Adrenal gland (tissue), 12 donors: Measurements from ENCODE around the gene ZNF121. TPM values are rescaled to one million over a fixed set of nuclear protein-coding genes. Genes with fewer than 3 reads are reported as not detected.
"Not testable (repeated sequence)": the region's sequence is repeated elsewhere in the genome, so short reads cannot be mapped to it uniquely, and the experiment has no call there.

Experiments used
- DNase-seq, 7 donors: peaks; one replicate each; pipeline ENCODE4 v3.0.0-alpha.2; 2019 to 2020
- H3K27ac ChIP-seq, 5 donors: fragments of 200-600 bp; sonication (generic) in 4 of 5; 1 replicate in 3 of 5; 2 replicates in 2 of 5; pipeline versions ENCODE4 v1.5.1 to v1.8.0; 2016 to 2020; ENCODE audit warnings: mild to moderate bottlenecking in 1 of 5
- H3K27me3 ChIP-seq: fragments of 200-600 bp; 2 replicates; pipeline ENCODE4 v1.8.0; 2021
- H3K36me3 ChIP-seq, 2 donors: fragments of 200-600 bp; replicated peaks in 1 of 2; 1 replicate in 1 of 2; 2 replicates in 1 of 2; pipeline versions ENCODE4 v1.5.1 to v1.8.0; 2018 to 2022
- H3K4me1 ChIP-seq, 2 donors: fragments of 200-600 bp; replicated peaks in 1 of 2; 1 replicate in 1 of 2; 2 replicates in 1 of 2; pipeline versions ENCODE4 v1.5.1 to v1.8.0; 2018 to 2021
- H3K4me3 ChIP-seq, 4 donors: fragments of 200-600 bp; sonication (generic) in 3 of 4; one replicate each; pipeline ENCODE4 v1.5.1; 2016 to 2018
- H3K9me3 ChIP-seq, 3 donors: fragments of 200-600 bp; sonication (generic) in 1 of 3; replicated peaks in 1 of 3; 1 replicate in 2 of 3; 2 replicates in 1 of 3; pipeline versions ENCODE4 v1.5.1 to v1.8.0; 2016 to 2021
- POLR2A ChIP-seq, 2 donors: fragments of 450-650 bp; IDR thresholded peaks; one replicate each; pipeline ENCODE4 v1.6.1; 2017; ENCODE audit warnings: antibody characterized with exemption in 2 of 2, mild to moderate bottlenecking in 2 of 2, moderate library complexity in 1 of 2
- WGBS, 4 donors: extraction: QIAGEN DNeasy Blood & Tissue Kit in 2 of 4; methylation state at CpG; one replicate each; pipeline versions ENCODE4 v1.1.5 to v1.1.7; 2013 to 2017; 5-methylcytosine and 5-hydroxymethylcytosine counted together
- intact Hi-C, 2 donors: fragments of 100-400 bp; cut with DNase I; formaldehyde crosslinking; loops; one replicate each; pipeline versions ENCODE4 v1.14.1 to v1.15.0; 2022 to 2023
- polyA plus RNA-seq, 3 donors: library from polyadenylated mRNA; stranded (reverse); fragments of 200-250 nt in 2 of 3; fragments of 350-450 nt in 1 of 3; fragmentation: Illumina TruSeq in 1 of 3; extraction: RNeasy Lipid Tissue Mini Kit (QIAGEN cat#74804) in 1 of 3; gene quantifications; one replicate each; pipeline ENCODE4 v1.2.3, GENCODE V29; 2013 to 2014
- total RNA-seq, 9 donors: library from RNA; depleted of rRNA in 4 of 9; stranded (reverse); fragments of >200 nt in 4 of 9; fragments of 120-200 nt in 1 of 9; fragmentation: NEBNext Ultra II Directional in 1 of 9; extraction: Animal tissue kit (Norgen Biotek cat#: 25700) in 1 of 9; gene quantifications; one replicate each; pipeline versions ENCODE4 v1.1.0 to v1.2.4, GENCODE V29; 2013 to 2023
- TF ChIP-seq, protein P1 (sequence below), 6 experiments: fragments of 450-650 bp in 4 of 6; fragments of 200-600 bp in 2 of 6; sonication (generic) in 1 of 6; IDR thresholded peaks; 1 replicate in 5 of 6; 2 replicates in 1 of 6; pipeline versions ENCODE4 v1.5.1 to v1.8.0; 2016 to 2021; ENCODE audit warnings: antibody characterized with exemption in 6 of 6, mild to moderate bottlenecking in 2 of 6, moderate library complexity in 1 of 6
- donor health status: healthy with polysubstance abuse.
- donor health status: Bipolar disorder and iron deficiency.
- donor health status: DM: yes; HTN: yes; CAD: no.
- donor health status: DM: no; HTN: no; CAD: no.
- donor health status: DM: no; HTN: no; CAD: no.
- donor health status: DM: yes; HTN: yes; CAD: no.

The ZNF121 gene
- total and polyA plus RNA-seq, 12 donors, result 4.7 to 35.6 (median 19.6) TPM

DNA sequence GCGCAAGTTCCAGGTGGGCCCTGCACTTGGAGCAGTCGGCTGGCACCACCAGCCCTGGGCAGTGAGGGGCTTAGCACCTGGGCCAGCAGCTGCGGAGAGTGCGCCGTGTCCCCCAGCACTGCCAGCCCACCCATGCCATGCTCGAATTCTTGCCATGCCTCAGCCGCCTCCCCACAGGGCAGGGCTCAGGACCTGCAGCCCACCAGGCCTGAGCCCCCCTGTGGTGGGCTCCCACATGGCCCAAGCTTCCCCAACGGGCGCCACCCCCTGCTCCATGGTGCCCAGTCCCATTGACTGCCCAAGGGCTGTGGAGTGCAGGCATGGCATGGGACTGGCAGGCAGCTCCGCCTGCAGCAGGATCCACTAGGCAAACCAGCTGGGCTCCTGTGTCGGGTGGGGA is 36.4 kb downstream of the ZNF121 start:
- Histone ChIP-seq H3K27me3 (no peaks in the 10 kb centered on the region), H3K27ac (no peak overlapping the region), H3K4me1 (no peaks in the 10 kb centered on the region), H3K9me3 (no peaks in the 10 kb centered on the region), H3K4me3 (no peak overlapping the region), H3K36me3 (no peaks in the 10 kb centered on the region)
- DNase-seq, result no peak
- no peak for TF ChIP-seq POLR2A (IDR thresholded peaks at IDR 0.05)
- TF ChIP-seq, protein P1, sequence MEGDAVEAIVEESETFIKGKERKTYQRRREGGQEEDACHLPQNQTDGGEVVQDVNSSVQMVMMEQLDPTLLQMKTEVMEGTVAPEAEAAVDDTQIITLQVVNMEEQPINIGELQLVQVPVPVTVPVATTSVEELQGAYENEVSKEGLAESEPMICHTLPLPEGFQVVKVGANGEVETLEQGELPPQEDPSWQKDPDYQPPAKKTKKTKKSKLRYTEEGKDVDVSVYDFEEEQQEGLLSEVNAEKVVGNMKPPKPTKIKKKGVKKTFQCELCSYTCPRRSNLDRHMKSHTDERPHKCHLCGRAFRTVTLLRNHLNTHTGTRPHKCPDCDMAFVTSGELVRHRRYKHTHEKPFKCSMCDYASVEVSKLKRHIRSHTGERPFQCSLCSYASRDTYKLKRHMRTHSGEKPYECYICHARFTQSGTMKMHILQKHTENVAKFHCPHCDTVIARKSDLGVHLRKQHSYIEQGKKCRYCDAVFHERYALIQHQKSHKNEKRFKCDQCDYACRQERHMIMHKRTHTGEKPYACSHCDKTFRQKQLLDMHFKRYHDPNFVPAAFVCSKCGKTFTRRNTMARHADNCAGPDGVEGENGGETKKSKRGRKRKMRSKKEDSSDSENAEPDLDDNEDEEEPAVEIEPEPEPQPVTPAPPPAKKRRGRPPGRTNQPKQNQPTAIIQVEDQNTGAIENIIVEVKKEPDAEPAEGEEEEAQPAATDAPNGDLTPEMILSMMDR (IDR thresholded peaks at IDR 0.05), result no peak
- intact Hi-C loops, result no loop called here
- WGBS, 4 donors, result 67 to 91% (median 85%) methylated on average over 1 to 11 of the region's 11 CpGs

DNA sequence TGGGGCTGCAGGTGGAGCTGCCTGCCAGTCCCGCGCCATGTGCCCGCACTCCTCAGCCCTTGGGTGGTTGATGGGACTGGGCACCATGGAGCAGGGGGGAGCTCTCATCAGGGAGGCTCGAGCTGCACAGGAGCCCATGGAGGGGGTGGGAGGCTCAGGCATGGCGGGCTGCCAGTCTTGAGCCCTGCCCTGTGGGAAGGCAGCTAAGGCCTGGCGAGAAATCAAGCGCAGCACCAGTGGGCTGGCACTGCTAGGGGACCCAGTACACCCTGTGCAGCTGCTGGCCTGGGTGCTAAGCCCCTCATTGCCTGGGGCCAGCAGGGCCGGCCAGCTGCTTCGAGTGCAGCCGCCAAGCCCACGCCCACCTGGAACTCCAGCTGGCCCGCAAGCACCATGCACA is 43.0 kb downstream of the ZNF121 start:
- H3K36me3 ChIP-seq, intact Hi-C loops, DNase-seq, H3K4me3 ChIP-seq, H3K27ac ChIP-seq, H3K9me3 ChIP-seq, H3K27me3 ChIP-seq: not testable (repeated sequence)
- WGBS, 4 donors, result 60 to 93% (median 93%) methylated on average over 2 to 12 of the region's 12 CpGs; no CpG with 5 or more reads in 1 of the 4 donors
- peaks cover 4 to 18% of the 10 kb centered on the region in 2 donors for H3K4me1 ChIP-seq

DNA sequence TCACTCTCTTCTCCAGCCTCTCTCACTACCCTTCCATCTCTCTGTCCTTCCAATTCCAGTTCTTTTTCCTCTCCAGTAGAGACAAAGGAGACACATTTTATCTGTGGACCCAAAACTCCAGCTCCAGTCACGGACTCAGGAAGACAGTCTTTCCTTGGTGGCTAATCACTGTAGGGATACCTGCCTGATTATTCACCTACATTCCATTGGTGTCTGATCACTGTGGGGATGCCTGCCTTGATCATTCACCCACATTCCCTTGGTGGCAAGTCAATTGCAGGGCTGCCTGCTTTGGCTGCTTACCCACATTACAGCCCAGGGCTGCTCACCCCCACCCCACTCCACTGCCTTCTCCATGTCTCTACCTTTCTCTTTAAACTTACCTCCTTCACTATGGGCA is 44.4 kb downstream of the ZNF121 start:
- H3K36me3 ChIP-seq, result peaks cover 0 to 13% of the 10 kb centered on the region in 2 donors
- intact Hi-C loops, H3K27ac ChIP-seq, H3K4me3 ChIP-seq, DNase-seq, H3K9me3 ChIP-seq, H3K27me3 ChIP-seq: not testable (repeated sequence)
- peaks cover 4 to 18% of the 10 kb centered on the region in 2 donors for H3K4me1 ChIP-seq
- WGBS, 4 donors, result 52 to 100% (median 95%) methylated on average over 1 of the region's 1 CpG

DNA sequence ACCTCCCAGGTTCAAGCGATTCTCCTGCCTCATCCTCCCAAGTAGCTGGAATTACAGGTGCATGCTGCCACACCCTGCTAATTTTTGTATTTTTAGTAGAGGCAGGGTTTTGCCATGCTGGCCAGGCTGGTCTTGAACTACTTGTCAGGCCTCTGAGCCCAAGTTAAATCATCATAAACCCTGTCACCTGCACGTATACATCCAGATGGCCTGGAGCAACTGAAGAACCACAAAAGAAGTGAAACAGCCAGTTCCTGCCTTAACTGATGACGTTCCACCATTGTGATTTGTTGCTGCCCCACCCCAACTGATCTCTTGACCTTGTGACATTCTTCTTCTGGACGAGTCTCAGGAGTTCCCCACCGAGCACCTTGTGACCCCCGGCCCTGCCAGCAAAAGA is 45.1 kb downstream of the ZNF121 start:
- peak overlapping the region in 1 of 4 donors; percentile 83 for H3K4me3 ChIP-seq
- 86 to 90% (median 87%) methylated on average over 6 of the region's 6 CpGs for WGBS, 4 donors
- peak overlapping the region in 4 of 5 donors; percentile 27 to 96 (median 86) for H3K27ac ChIP-seq
- H3K36me3 ChIP-seq, result peaks cover 0 to 20% of the 10 kb centered on the region in 2 donors
- DNase-seq, H3K9me3 ChIP-seq, H3K27me3 ChIP-seq, intact Hi-C loops: not testable (repeated sequence)
- H3K4me1 ChIP-seq, result peaks cover 4 to 18% of the 10 kb centered on the region in 2 donors

DNA sequence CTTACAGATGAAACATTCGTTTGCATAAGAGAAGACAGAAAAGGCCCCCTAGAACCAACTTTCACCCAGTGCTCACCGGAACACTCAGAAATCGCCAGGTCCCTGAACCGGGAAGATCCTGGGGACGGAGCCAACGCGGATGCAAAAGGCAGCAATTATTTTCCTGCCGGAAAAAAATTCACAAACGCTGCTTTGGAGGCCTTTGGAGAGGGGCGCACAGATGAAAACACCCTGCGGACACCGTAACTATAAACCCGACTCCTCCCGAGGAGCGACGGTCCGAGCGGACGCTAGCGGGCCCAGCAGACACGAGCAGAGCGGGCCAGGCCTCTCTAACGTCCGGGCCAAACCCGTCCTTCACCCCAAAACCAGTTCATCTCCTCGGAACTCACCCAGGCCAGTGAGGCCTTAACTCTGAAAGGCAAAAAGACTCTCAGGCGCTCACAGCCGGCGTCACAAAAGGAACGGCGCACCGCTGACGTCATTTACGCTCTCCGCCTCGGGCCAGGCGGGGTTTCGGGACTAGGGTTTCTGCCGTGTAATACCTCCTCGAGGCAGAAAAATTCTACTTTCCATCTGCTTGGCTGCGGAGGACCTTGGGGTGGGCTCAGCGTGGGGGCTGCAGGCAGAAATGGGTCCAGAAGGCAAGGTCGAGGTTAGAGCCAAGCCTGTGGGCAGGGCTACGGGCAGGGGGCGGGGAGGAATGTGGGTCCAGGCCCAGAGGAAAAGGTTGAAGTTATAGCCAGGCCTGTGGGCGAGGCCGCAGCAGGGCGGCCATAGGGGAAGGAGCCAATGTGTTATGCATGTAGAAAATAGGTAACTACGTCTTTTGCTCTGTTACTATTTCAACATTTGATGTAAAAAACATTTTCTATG is 45.9 kb downstream of the ZNF121 start, which contains the start of gene ZNF426:
Gene ZNF426, minus strand, starts transcription at position 463 of the 876 bp plus-strand sequence. CDS start 2,413 bp downstream, outside the sequence.
- peak; percentile 40 to 59 for TF ChIP-seq POLR2A (IDR thresholded peaks at IDR 0.05)
- TF ChIP-seq, protein P1 (IDR thresholded peaks at IDR 0.05), result no peak
- Histone ChIP-seq H3K4me3 (peak within 1 kb of the TSS; percentile 7 to 83 (median 41)), H3K4me1 (peaks cover 4 to 18% of the 10 kb centered on the region in 2 donors), H3K36me3 (peaks cover 0 to 28% of the 10 kb centered on the region in 2 donors), H3K9me3 (peaks cover 0 to 7% (median 0%) of the 10 kb centered on the region in 3 donors), H3K27me3 (no peaks in the 10 kb centered on the region), H3K27ac (peak within 1 kb of the TSS; percentile 78 to 96 (median 94))
- peak; percentile 86 to 95 (median 89) for DNase-seq
- intact Hi-C loops, result no loop called here
- 1 to 5% (median 2%) methylated on average over 26 to 49 of the region's 49 CpGs for WGBS, 4 donors
